Measurements from ENCODE around the gene TMEM184C.

TMEM184C gene

DNA sequence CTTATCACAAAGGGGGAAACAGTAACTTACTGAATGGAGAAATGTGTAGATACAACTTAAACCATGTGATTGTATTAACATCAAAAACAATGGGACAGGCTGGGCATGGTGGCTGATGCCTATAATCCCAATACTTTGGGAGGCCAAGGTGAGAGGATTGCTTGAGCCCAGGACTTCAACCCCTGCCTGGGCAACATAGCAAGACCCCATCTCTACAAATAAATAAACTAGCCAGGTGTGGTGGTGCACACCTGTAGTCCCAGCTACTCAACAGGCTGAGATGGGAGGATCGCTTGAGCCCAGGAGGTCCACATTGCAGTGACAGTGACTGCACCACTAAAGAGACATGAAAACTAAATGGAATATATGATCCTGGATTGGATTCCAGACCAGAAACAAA, 26.4 kb downstream of the TMEM184C start:
- TF ChIP-seq EZH2phosphoT487 (IDR thresholded peaks at IDR 0.05; ENCODE audit: low read length) (no peak), EZH2 (optimal IDR thresholded peaks at IDR 0.05; ENCODE audit: low read depth, low read length) (no peak)

DNA sequence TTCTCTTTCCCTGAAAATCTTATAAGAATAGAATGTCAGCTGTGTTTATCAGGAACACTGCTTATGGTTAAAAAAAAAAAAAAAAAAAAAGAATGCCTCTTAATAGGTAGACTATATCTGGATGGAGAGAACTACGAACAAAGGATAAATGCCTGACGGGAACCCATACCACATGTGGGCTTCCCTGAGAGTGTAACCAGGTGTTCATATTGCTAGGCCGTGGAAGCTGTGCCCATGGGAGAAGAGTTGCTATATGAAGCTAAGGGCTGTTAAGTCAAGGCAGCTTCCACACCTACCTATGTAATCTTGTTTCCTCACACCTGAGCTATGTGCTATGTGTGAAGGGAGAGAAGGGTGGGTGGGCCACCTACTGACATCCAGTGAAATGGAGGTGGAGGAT, 27.3 kb downstream of the TMEM184C start:
- Histone ChIP-seq H3K9ac (ENCODE audit: low read length) (no peak overlapping the region), H2AFZ (ENCODE audit: low read length) (no peak overlapping the region), H3K36me3 (replicated peaks; ENCODE audit: insufficient read depth, low read length) (no peaks in the 10 kb centered on the region), H3K27me3 (replicated peaks; ENCODE audit: insufficient read depth, low read length) (no peaks in the 10 kb centered on the region), H3K4me2 (ENCODE audit: low read depth, low read length) (no peak overlapping the region), H3K9me3 (replicated peaks; ENCODE audit: insufficient read depth, low read length) (no peaks in the 10 kb centered on the region), H3K27ac (ENCODE audit: low read length) (no peak overlapping the region), H3K4me1 (ENCODE audit: low read length) (no peaks in the 10 kb centered on the region), H3K9me2 (replicated peaks; ENCODE audit: insufficient read depth, low read length) (no peaks in the 10 kb centered on the region), H3K79me2 (ENCODE audit: low read length) (no peaks in the 10 kb centered on the region), H3K4me3 (ENCODE audit: low read length) (no peak overlapping the region), H3F3A (ENCODE audit: insufficient read depth, low read length) (no peaks in the 10 kb centered on the region), H4K20me1 (ENCODE audit: insufficient read depth, low read length) (no peaks in the 10 kb centered on the region)
- no peak for DNase-seq
- no peak for TF ChIP-seq EZH2 (optimal IDR thresholded peaks at IDR 0.05; ENCODE audit: low read depth, low read length)
- TF ChIP-seq, protein P1, sequence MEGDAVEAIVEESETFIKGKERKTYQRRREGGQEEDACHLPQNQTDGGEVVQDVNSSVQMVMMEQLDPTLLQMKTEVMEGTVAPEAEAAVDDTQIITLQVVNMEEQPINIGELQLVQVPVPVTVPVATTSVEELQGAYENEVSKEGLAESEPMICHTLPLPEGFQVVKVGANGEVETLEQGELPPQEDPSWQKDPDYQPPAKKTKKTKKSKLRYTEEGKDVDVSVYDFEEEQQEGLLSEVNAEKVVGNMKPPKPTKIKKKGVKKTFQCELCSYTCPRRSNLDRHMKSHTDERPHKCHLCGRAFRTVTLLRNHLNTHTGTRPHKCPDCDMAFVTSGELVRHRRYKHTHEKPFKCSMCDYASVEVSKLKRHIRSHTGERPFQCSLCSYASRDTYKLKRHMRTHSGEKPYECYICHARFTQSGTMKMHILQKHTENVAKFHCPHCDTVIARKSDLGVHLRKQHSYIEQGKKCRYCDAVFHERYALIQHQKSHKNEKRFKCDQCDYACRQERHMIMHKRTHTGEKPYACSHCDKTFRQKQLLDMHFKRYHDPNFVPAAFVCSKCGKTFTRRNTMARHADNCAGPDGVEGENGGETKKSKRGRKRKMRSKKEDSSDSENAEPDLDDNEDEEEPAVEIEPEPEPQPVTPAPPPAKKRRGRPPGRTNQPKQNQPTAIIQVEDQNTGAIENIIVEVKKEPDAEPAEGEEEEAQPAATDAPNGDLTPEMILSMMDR (IDR thresholded peaks at IDR 0.05; ENCODE audit: low read length) = no peak
- no peak for TF ChIP-seq EZH2phosphoT487 (IDR thresholded peaks at IDR 0.05; ENCODE audit: low read length)

More for the DNA sequence above, 26.4 kb downstream of the TMEM184C start:
- H3K9me2 ChIP-seq (replicated peaks; ENCODE audit: insufficient read depth, low read length) = no peaks in the 10 kb centered on the region
- H3K79me2 ChIP-seq (ENCODE audit: low read length) = no peaks in the 10 kb centered on the region
- no peaks in the 10 kb centered on the region for H4K20me1 ChIP-seq (ENCODE audit: insufficient read depth, low read length)
- H3K4me2 ChIP-seq (ENCODE audit: low read depth, low read length) = no peak overlapping the region
- no peak overlapping the region for H3K27ac ChIP-seq (ENCODE audit: low read length)
- H3K9ac ChIP-seq (ENCODE audit: low read length) = no peak overlapping the region
- no peak overlapping the region for H2AFZ ChIP-seq (ENCODE audit: low read length)
- no peaks in the 10 kb centered on the region for H3K27me3 ChIP-seq (replicated peaks; ENCODE audit: insufficient read depth, low read length)
- H3K4me3 ChIP-seq (ENCODE audit: low read length) = no peak overlapping the region
- no peaks in the 10 kb centered on the region for H3F3A ChIP-seq (ENCODE audit: insufficient read depth, low read length)
- H3K9me3 ChIP-seq (replicated peaks; ENCODE audit: insufficient read depth, low read length) = no peaks in the 10 kb centered on the region
- no peaks in the 10 kb centered on the region for H3K36me3 ChIP-seq (replicated peaks; ENCODE audit: insufficient read depth, low read length)
- DNase-seq = no peak
- no peaks in the 10 kb centered on the region for H3K4me1 ChIP-seq (ENCODE audit: low read length)

DNA sequence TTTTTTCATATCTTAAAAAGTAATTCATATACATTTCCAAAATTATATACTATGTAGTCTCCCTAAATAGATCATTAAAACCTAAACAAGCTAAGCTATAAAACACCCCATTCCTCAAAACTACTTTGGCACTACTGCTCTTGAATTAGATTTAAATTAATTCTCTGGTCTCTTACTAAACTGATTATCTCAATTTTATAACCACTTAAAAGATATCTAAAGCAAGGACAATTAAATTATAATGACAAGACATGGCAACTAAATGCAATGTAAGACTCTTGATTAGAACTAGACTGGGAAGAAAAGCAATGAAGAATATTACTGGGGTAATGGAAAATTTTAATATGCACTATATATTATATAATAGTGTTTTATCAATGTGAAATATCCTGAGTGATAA, 27.9 kb downstream of the TMEM184C start:
- H3K27ac ChIP-seq (ENCODE audit: low read length) = no peak overlapping the region
- H3K9me2 ChIP-seq (replicated peaks; ENCODE audit: insufficient read depth, low read length) = no peaks in the 10 kb centered on the region
- H3K4me1 ChIP-seq (ENCODE audit: low read length) = no peaks in the 10 kb centered on the region
- H3F3A ChIP-seq (ENCODE audit: insufficient read depth, low read length) = no peaks in the 10 kb centered on the region
- no peak for DNase-seq
- TF ChIP-seq, protein P1 (IDR thresholded peaks at IDR 0.05; ENCODE audit: low read length) = no peak
- TF ChIP-seq EZH2 (optimal IDR thresholded peaks at IDR 0.05; ENCODE audit: low read depth, low read length) (no peak), EZH2phosphoT487 (IDR thresholded peaks at IDR 0.05; ENCODE audit: low read length) (no peak)
- no peak overlapping the region for H2AFZ ChIP-seq (ENCODE audit: low read length)
- H3K4me3 ChIP-seq (ENCODE audit: low read length) = no peak overlapping the region
- no peak overlapping the region for H3K9ac ChIP-seq (ENCODE audit: low read length)
- no peaks in the 10 kb centered on the region for H3K27me3 ChIP-seq (replicated peaks; ENCODE audit: insufficient read depth, low read length)
- no peaks in the 10 kb centered on the region for H3K36me3 ChIP-seq (replicated peaks; ENCODE audit: insufficient read depth, low read length)
- H3K4me2 ChIP-seq (ENCODE audit: low read depth, low read length) = no peak overlapping the region
- H4K20me1 ChIP-seq (ENCODE audit: insufficient read depth, low read length) = no peaks in the 10 kb centered on the region
- no peaks in the 10 kb centered on the region for H3K79me2 ChIP-seq (ENCODE audit: low read length)
- no peaks in the 10 kb centered on the region for H3K9me3 ChIP-seq (replicated peaks; ENCODE audit: insufficient read depth, low read length)

DNA sequence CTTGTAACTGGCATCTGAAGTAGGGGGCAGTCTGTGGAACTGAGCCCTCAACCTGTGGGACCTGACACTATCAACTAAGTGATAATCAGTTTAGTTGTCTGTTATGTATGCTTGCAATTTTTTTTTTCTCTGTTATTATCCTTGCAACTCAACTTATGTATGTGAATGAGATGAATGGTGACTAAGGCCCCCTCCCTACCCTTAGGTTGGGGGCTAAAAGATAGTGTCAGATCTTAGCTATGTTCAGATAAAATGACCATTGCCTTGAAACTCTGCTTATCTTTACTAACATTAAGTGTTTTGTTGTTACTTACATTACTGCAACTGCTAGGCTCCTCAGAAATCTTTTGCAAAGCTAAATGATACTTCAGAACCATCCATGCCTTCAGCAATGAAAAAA, 31.5 kb downstream of the TMEM184C start:
- H3K27ac ChIP-seq (ENCODE audit: low read length) = no peak overlapping the region
- TF ChIP-seq, protein P1 (IDR thresholded peaks at IDR 0.05; ENCODE audit: low read length) = no peak
- TF ChIP-seq EZH2 (optimal IDR thresholded peaks at IDR 0.05; ENCODE audit: low read depth, low read length) (no peak), EZH2phosphoT487 (IDR thresholded peaks at IDR 0.05; ENCODE audit: low read length) (no peak)
- H3K79me2 ChIP-seq (ENCODE audit: low read length) = no peaks in the 10 kb centered on the region
- no peak overlapping the region for H3K4me3 ChIP-seq (ENCODE audit: low read length)
- H3K4me1 ChIP-seq (ENCODE audit: low read length) = no peaks in the 10 kb centered on the region
- H2AFZ ChIP-seq (ENCODE audit: low read length) = no peak overlapping the region
- no peak for DNase-seq
- no peaks in the 10 kb centered on the region for H3K27me3 ChIP-seq (replicated peaks; ENCODE audit: insufficient read depth, low read length)
- H3K9me2 ChIP-seq (replicated peaks; ENCODE audit: insufficient read depth, low read length) = no peaks in the 10 kb centered on the region
- H3K9me3 ChIP-seq (replicated peaks; ENCODE audit: insufficient read depth, low read length) = no peaks in the 10 kb centered on the region
- no peaks in the 10 kb centered on the region for H4K20me1 ChIP-seq (ENCODE audit: insufficient read depth, low read length)
- no peak overlapping the region for H3K4me2 ChIP-seq (ENCODE audit: low read depth, low read length)
- H3K9ac ChIP-seq (ENCODE audit: low read length) = no peak overlapping the region
- no peaks in the 10 kb centered on the region for H3K36me3 ChIP-seq (replicated peaks; ENCODE audit: insufficient read depth, low read length)
- no peaks in the 10 kb centered on the region for H3F3A ChIP-seq (ENCODE audit: insufficient read depth, low read length)
